Measurements from ENCODE around the gene KDM5A.

- TF ChIP-seq POLR2AphosphoS5 (IDR thresholded peaks at IDR 0.05; ENCODE audit: low read length) (no peak), STAT3 (IDR thresholded peaks at IDR 0.05; ENCODE audit: low read depth, low read length) (no peak), ATF2 (IDR thresholded peaks at IDR 0.05; ENCODE audit: low read length) (no peak), POLR2AphosphoS2 (IDR thresholded peaks at IDR 0.05; ENCODE audit: low read depth, low read length) (no peak), POLR2A (IDR thresholded peaks at IDR 0.05; ENCODE audit: low read depth, low read length) (no peak), YY1 (IDR thresholded peaks at IDR 0.05; ENCODE audit: low read depth, low read length) (no peak), NRF1 (conservative IDR thresholded peaks at IDR 0.05; ENCODE audit: low read depth, low read length) (no peak)
These were observed 100.4 kb downstream of the KDM5A start for GRCh38 chr12:288687-289086.
